Nephron (organoid): Measurements from ENCODE around the gene UNC119.
A peak's percentile ranks its signal among the peaks of the same experiment; 100 is the strongest.
"Not testable (repeated sequence)": the region's sequence is repeated elsewhere in the genome, so short reads cannot be mapped to it uniquely, and the experiment has no call there.

Experiments used
- H3K27ac Mint-ChIP-seq, 3 experiments: 2 replicates each; pipeline ENCODE4 v1.8.0; 2020; ENCODE audit warnings: mixed read lengths in 3 of 3, mild to moderate bottlenecking in 2 of 3, moderate library complexity in 1 of 3
- H3K27me3 Mint-ChIP-seq: 2 replicates; pipeline ENCODE4 v1.8.0; 2021; ENCODE audit warnings: low read depth, mild to moderate bottlenecking, moderate library complexity, mixed read lengths
- H3K36me3 Mint-ChIP-seq: 2 replicates; pipeline ENCODE4 v1.8.0; 2020; ENCODE audit warnings: low read depth, mixed read lengths
- H3K4me1 Mint-ChIP-seq: 2 replicates; pipeline ENCODE4 v1.8.0; 2020; ENCODE audit warnings: mixed read lengths
- H3K4me3 Mint-ChIP-seq, 3 experiments: 2 replicates each; pipeline ENCODE4 v1.8.0; 2020; ENCODE audit warnings: mild to moderate bottlenecking in 3 of 3, mixed read lengths in 3 of 3, moderate library complexity in 2 of 3
- H3K9me3 Mint-ChIP-seq: 2 replicates; pipeline ENCODE4 v1.8.0; 2020; ENCODE audit warnings: mixed read lengths
- TF ChIP-seq, protein P1 (sequence below), 3 experiments: fragments of 200-600 bp; sonication (generic); IDR thresholded peaks; one replicate each; pipeline ENCODE4 v1.5.0; 2021; ENCODE audit warnings: antibody characterized with exemption in 3 of 3; ENCODE audit not compliant: unreplicated experiment in 3 of 3

The UNC119 gene

DNA sequence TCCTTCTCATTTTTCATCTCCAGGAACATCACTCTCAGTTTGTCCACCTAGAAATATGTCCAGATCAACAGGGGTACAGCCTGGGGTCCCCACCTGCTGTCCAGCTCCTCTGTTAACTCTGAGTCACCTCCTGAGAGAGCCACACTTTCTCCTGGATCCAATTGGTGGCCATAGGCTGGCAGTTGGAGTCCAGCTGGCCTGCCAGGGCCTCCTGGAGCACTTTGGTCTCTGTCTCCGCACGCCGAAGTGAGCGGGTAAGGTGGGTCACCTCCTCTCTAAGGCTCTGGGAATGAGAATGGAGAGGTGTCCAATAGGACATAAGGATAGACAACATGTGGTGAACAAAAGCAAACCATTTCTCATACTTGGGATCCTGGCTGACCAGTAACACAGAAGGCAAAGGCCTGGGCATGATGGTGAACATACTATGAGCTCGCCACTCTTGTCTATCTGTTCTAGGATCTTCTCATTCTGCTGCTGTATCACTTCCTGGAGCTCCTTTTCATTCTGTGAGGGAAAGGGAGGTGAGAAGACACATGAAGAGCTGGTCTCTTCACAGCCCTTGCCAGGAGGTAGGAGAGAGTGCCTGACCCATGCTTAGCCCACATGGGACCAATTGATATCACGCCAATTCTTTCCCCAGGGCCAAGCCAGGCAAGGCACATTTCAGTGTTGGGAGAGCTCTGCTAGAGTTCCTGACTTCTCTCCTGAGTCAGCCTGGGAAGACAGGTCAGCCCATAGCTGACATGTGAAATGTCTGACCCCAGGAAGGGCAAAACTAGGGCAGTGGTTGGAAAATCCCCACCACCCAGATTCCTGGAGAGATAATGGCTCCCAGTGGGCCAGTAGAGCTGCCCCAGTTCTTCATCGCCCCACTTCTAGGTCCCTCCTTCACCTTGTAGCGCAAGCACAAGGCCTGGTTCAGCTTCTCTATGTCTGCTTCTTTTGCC, 26.1 kb upstream of the UNC119 start:
- TF ChIP-seq, protein P1, sequence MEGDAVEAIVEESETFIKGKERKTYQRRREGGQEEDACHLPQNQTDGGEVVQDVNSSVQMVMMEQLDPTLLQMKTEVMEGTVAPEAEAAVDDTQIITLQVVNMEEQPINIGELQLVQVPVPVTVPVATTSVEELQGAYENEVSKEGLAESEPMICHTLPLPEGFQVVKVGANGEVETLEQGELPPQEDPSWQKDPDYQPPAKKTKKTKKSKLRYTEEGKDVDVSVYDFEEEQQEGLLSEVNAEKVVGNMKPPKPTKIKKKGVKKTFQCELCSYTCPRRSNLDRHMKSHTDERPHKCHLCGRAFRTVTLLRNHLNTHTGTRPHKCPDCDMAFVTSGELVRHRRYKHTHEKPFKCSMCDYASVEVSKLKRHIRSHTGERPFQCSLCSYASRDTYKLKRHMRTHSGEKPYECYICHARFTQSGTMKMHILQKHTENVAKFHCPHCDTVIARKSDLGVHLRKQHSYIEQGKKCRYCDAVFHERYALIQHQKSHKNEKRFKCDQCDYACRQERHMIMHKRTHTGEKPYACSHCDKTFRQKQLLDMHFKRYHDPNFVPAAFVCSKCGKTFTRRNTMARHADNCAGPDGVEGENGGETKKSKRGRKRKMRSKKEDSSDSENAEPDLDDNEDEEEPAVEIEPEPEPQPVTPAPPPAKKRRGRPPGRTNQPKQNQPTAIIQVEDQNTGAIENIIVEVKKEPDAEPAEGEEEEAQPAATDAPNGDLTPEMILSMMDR (IDR thresholded peaks at IDR 0.05; ENCODE audit: unreplicated experiment in 3 of 3) = no peak
- Mint-ChIP-seq H3K27ac (no peak overlapping the region), H3K9me3 (no peaks in the 10 kb centered on the region), H3K4me1 (peaks cover 5% of the 10 kb centered on the region), H3K4me3 (no peak overlapping the region), H3K36me3 (peaks cover 14% of the 10 kb centered on the region), H3K27me3 (no peaks in the 10 kb centered on the region)

- Mint-ChIP-seq H3K27ac (no peak overlapping the region), H3K27me3 (no peaks in the 10 kb centered on the region), H3K4me3 (peak overlapping the region in 1 of 3 experiments; percentile 76), H3K4me1 (peaks cover 5% of the 10 kb centered on the region), H3K9me3 (no peaks in the 10 kb centered on the region), H3K36me3 (peaks cover 14% of the 10 kb centered on the region)
- TF ChIP-seq, protein P1 (IDR thresholded peaks at IDR 0.05; ENCODE audit: unreplicated experiment in 3 of 3) = no peak
These were observed 25.0 kb upstream of the UNC119 start for GRCh38 chr17:28577466-28577824.

GRCh38 chr17:28576758-28577465, 24.5 kb upstream of the UNC119 start, which contains the start of gene ALDOC:
TSS of gene ALDOC (minus strand) at chr17:28576895. CDS start at chr17:28575532, 1,363 bp downstream.
- no peaks in the 10 kb centered on the region for H3K27me3 Mint-ChIP-seq
- no peaks in the 10 kb centered on the region for H3K9me3 Mint-ChIP-seq
- H3K4me1 Mint-ChIP-seq = peaks cover 10% of the 10 kb centered on the region
- H3K27ac Mint-ChIP-seq = no peak within 1 kb of the TSS
- TF ChIP-seq, protein P1 (IDR thresholded peaks at IDR 0.05; ENCODE audit: unreplicated experiment in 3 of 3) = no peak
- H3K36me3 Mint-ChIP-seq = peaks cover 14% of the 10 kb centered on the region
- peak within 1 kb of the TSS; percentile 47 to 76 (median 58) for H3K4me3 Mint-ChIP-seq

DNA sequence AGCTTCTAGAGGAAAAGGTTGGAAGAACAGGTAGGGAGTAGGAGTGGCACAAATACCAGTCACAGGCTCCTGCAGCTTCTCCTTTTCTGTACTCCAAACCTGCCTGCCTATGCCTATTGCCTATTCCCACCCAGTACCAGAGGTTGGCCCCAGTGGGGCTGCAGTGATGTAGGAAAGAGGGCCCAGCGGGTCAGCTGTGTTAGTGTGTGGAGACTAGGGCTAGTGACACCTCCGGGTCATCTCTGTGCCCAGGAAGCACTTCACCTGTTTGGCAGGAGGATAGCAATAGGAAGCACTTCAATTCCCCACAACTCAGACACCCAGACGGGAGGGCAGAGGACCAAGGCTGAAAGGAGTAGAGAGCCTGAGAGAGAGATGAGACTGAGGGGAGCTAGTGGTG, 23.6 kb upstream of the UNC119 start:
- not testable (repeated sequence) for H3K27me3 Mint-ChIP-seq, H3K9me3 Mint-ChIP-seq, H3K27ac Mint-ChIP-seq
- H3K4me3 Mint-ChIP-seq = peak overlapping the region; percentile 47 to 76 (median 58)
- peaks cover 14% of the 10 kb centered on the region for H3K4me1 Mint-ChIP-seq
- H3K36me3 Mint-ChIP-seq = peaks cover 14% of the 10 kb centered on the region

- peaks cover 8% of the 10 kb centered on the region for H3K36me3 Mint-ChIP-seq
- H3K27ac Mint-ChIP-seq = no peak overlapping the region
- H3K27me3 Mint-ChIP-seq = no peaks in the 10 kb centered on the region
- TF ChIP-seq, protein P1 (IDR thresholded peaks at IDR 0.05; ENCODE audit: unreplicated experiment in 3 of 3) = no peak
- no peak overlapping the region for H3K4me3 Mint-ChIP-seq
- no peaks in the 10 kb centered on the region for H3K9me3 Mint-ChIP-seq
- peaks cover 20% of the 10 kb centered on the region for H3K4me1 Mint-ChIP-seq
These were observed 22.8 kb upstream of the UNC119 start for GRCh38 chr17:28575126-28575795.

GRCh38 chr17:28574526-28574925, 22.1 kb upstream of the UNC119 start:
- peaks cover 9% of the 10 kb centered on the region for H3K36me3 Mint-ChIP-seq
- H3K4me3 Mint-ChIP-seq = peak overlapping the region; percentile 30 to 53 (median 50)
- TF ChIP-seq, protein P1 (IDR thresholded peaks at IDR 0.05; ENCODE audit: unreplicated experiment in 3 of 3) = no peak
- no peaks in the 10 kb centered on the region for H3K27me3 Mint-ChIP-seq
- no peak overlapping the region for H3K27ac Mint-ChIP-seq
- H3K4me1 Mint-ChIP-seq = peaks cover 26% of the 10 kb centered on the region
- no peaks in the 10 kb centered on the region for H3K9me3 Mint-ChIP-seq
